Adrenal gland (tissue), 12 donors: Measurements from ENCODE around the gene PTPN1. TPM values are rescaled to one million over a fixed set of nuclear protein-coding genes. Genes with fewer than 3 reads are reported as not detected.

Experiments used
- DNase-seq, 7 donors: peaks; one replicate each; pipeline ENCODE4 v3.0.0-alpha.2; 2019 to 2020
- H3K27ac ChIP-seq, 5 donors: fragments of 200-600 bp; sonication (generic) in 4 of 5; 1 replicate in 3 of 5; 2 replicates in 2 of 5; pipeline versions ENCODE4 v1.5.1 to v1.8.0; 2016 to 2020; ENCODE audit warnings: mild to moderate bottlenecking in 1 of 5
- H3K27me3 ChIP-seq: fragments of 200-600 bp; 2 replicates; pipeline ENCODE4 v1.8.0; 2021
- H3K36me3 ChIP-seq, 2 donors: fragments of 200-600 bp; replicated peaks in 1 of 2; 1 replicate in 1 of 2; 2 replicates in 1 of 2; pipeline versions ENCODE4 v1.5.1 to v1.8.0; 2018 to 2022
- H3K4me1 ChIP-seq, 2 donors: fragments of 200-600 bp; replicated peaks in 1 of 2; 1 replicate in 1 of 2; 2 replicates in 1 of 2; pipeline versions ENCODE4 v1.5.1 to v1.8.0; 2018 to 2021
- H3K4me3 ChIP-seq, 4 donors: fragments of 200-600 bp; sonication (generic) in 3 of 4; one replicate each; pipeline ENCODE4 v1.5.1; 2016 to 2018
- H3K9me3 ChIP-seq, 3 donors: fragments of 200-600 bp; sonication (generic) in 1 of 3; replicated peaks in 1 of 3; 1 replicate in 2 of 3; 2 replicates in 1 of 3; pipeline versions ENCODE4 v1.5.1 to v1.8.0; 2016 to 2021
- POLR2A ChIP-seq, 2 donors: fragments of 450-650 bp; IDR thresholded peaks; one replicate each; pipeline ENCODE4 v1.6.1; 2017; ENCODE audit warnings: antibody characterized with exemption in 2 of 2, mild to moderate bottlenecking in 2 of 2, moderate library complexity in 1 of 2
- WGBS, 4 donors: extraction: QIAGEN DNeasy Blood & Tissue Kit in 2 of 4; methylation state at CpG; one replicate each; pipeline versions ENCODE4 v1.1.5 to v1.1.7; 2013 to 2017; 5-methylcytosine and 5-hydroxymethylcytosine counted together
- intact Hi-C, 2 donors: fragments of 100-400 bp; cut with DNase I; formaldehyde crosslinking; loops; one replicate each; pipeline versions ENCODE4 v1.14.1 to v1.15.0; 2022 to 2023
- polyA plus RNA-seq, 3 donors: library from polyadenylated mRNA; stranded (reverse); fragments of 200-250 nt in 2 of 3; fragments of 350-450 nt in 1 of 3; fragmentation: Illumina TruSeq in 1 of 3; extraction: RNeasy Lipid Tissue Mini Kit (QIAGEN cat#74804) in 1 of 3; gene quantifications; one replicate each; pipeline ENCODE4 v1.2.3, GENCODE V29; 2013 to 2014
- total RNA-seq, 9 donors: library from RNA; depleted of rRNA in 4 of 9; stranded (reverse); fragments of >200 nt in 4 of 9; fragments of 120-200 nt in 1 of 9; fragmentation: NEBNext Ultra II Directional in 1 of 9; extraction: Animal tissue kit (Norgen Biotek cat#: 25700) in 1 of 9; gene quantifications; one replicate each; pipeline versions ENCODE4 v1.1.0 to v1.2.4, GENCODE V29; 2013 to 2023
- TF ChIP-seq, protein P1 (sequence below), 6 experiments: fragments of 450-650 bp in 4 of 6; fragments of 200-600 bp in 2 of 6; sonication (generic) in 1 of 6; IDR thresholded peaks; 1 replicate in 5 of 6; 2 replicates in 1 of 6; pipeline versions ENCODE4 v1.5.1 to v1.8.0; 2016 to 2021; ENCODE audit warnings: antibody characterized with exemption in 6 of 6, mild to moderate bottlenecking in 2 of 6, moderate library complexity in 1 of 6
- donor health status: healthy with polysubstance abuse.
- donor health status: Bipolar disorder and iron deficiency.
- donor health status: DM: yes; HTN: yes; CAD: no.
- donor health status: DM: no; HTN: no; CAD: no.
- donor health status: DM: no; HTN: no; CAD: no.
- donor health status: DM: yes; HTN: yes; CAD: no.

The PTPN1 gene
- total and polyA plus RNA-seq, 12 donors = 17.0 to 49.2 (median 35.8) TPM

DNA sequence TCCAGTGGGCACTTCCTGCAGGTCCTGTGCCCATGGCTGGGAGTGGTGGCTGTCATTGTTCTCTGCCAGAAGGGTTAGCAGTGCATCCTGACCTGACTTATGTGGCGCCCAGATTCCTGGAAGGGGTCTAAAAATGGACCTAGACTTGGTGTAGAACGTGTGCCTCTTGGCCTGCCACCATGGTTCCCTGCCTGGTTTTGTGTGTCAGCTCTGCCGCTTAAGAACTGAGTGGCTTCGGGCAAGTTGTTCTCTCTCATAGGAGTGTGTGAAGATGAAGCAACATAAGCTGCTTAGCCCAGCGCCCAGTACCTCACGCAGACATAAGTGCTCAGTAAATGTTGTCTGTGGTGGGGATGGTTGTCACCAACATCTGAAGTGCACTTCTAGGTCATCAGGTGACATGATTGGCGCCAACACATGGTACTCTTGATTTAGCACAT, 52.1 kb downstream of the PTPN1 start:
- no peaks in the 10 kb centered on the region for H3K9me3 ChIP-seq
- no peak overlapping the region for H3K4me3 ChIP-seq
- H3K27me3 ChIP-seq = no peaks in the 10 kb centered on the region
- WGBS, 4 donors = 90 to 100% (median 93%) methylated on average over 2 to 7 of the region's 7 CpGs
- TF ChIP-seq POLR2A (IDR thresholded peaks at IDR 0.05) = no peak
- TF ChIP-seq, protein P1, sequence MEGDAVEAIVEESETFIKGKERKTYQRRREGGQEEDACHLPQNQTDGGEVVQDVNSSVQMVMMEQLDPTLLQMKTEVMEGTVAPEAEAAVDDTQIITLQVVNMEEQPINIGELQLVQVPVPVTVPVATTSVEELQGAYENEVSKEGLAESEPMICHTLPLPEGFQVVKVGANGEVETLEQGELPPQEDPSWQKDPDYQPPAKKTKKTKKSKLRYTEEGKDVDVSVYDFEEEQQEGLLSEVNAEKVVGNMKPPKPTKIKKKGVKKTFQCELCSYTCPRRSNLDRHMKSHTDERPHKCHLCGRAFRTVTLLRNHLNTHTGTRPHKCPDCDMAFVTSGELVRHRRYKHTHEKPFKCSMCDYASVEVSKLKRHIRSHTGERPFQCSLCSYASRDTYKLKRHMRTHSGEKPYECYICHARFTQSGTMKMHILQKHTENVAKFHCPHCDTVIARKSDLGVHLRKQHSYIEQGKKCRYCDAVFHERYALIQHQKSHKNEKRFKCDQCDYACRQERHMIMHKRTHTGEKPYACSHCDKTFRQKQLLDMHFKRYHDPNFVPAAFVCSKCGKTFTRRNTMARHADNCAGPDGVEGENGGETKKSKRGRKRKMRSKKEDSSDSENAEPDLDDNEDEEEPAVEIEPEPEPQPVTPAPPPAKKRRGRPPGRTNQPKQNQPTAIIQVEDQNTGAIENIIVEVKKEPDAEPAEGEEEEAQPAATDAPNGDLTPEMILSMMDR (IDR thresholded peaks at IDR 0.05) = no peak
- no peak for DNase-seq
- H3K36me3 ChIP-seq = peaks cover 0 to 28% of the 10 kb centered on the region in 2 donors
- intact Hi-C loops = no loop called here
- H3K4me1 ChIP-seq = peaks cover 10 to 37% of the 10 kb centered on the region in 2 donors
- peak overlapping the region in 4 of 5 donors; percentile 81 to 94 (median 86) for H3K27ac ChIP-seq

DNA sequence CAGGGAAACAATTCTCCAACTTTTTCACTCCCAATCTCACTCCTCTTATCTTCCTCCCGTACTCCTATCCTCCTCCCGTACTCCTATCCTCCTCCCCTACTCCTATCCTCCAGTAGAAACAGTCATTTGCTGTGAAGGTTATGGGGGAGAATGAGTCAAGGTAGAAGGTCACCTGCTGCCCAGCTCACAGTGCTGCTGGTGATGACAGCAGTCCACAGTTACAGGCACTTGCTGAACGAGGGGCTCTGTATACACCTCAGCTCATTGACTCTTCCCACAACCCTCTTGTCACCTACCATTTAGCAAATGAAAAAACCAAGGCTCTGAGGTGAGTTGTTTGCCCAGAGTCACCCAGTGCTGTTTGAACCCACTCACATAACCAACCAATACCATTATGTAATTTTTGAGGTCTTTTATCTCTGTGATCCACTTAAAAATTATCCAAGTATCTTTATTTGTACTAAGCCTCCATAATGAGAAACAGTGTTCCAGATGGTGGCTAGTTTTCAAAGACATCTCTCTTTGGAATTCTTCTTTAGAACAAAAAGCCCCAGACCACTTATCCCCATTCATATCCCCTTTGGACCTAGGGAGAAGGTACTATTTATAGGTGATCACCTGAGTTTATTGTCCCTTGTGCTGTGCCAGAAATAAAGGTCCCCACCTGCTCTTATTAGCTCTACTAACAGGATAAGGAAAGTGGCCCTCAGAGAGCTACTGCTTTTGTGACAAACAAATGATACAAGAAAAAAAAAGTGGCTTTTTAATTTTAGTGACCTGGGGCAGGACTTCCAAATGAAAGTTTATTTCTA, 53.2 kb downstream of the PTPN1 start:
- DNase-seq = peak in 2 of 7 donors; percentile 45 to 58
- Histone ChIP-seq H3K27ac (peak overlapping the region in 3 of 5 donors; percentile 61 to 91 (median 81)), H3K4me3 (no peak overlapping the region), H3K27me3 (no peaks in the 10 kb centered on the region), H3K9me3 (no peaks in the 10 kb centered on the region), H3K4me1 (peaks cover 10 to 37% of the 10 kb centered on the region in 2 donors), H3K36me3 (peaks cover 0 to 38% of the 10 kb centered on the region in 2 donors)
- WGBS, 4 donors = 40 to 60% (median 42%) methylated on average over 3 of the region's 3 CpGs
- intact Hi-C loops = no loop called here
- TF ChIP-seq, protein P1 (IDR thresholded peaks at IDR 0.05) = no peak
- TF ChIP-seq POLR2A (IDR thresholded peaks at IDR 0.05) = peak in 1 of 2 donors; percentile 21

DNA sequence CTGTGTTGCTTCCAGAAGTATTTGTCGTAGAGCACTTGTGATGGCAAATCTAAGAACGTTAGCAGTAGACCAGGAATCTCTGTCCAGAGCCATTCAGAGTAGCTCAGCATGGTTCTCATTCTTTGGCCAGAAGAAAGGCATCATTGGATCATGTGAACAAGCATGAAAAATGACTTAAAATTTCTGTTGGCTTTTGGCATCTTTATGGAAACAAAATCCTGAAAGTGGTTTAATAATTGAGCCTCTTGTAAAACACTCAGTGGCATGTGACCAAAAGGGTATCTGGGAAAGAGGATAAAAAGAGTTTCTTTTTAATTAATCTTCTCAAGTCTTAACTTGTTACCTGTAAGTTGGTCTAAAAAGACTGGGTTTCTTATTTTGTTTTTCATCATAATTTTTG, 55.2 kb downstream of the PTPN1 start:
- no peak for DNase-seq
- Histone ChIP-seq H3K27me3 (no peaks in the 10 kb centered on the region), H3K9me3 (no peaks in the 10 kb centered on the region), H3K36me3 (peaks cover 0 to 51% of the 10 kb centered on the region in 2 donors), H3K27ac (no peak overlapping the region), H3K4me3 (no peak overlapping the region), H3K4me1 (peaks cover 16 to 42% of the 10 kb centered on the region in 2 donors)
- TF ChIP-seq, protein P1 (IDR thresholded peaks at IDR 0.05) = no peak
- TF ChIP-seq POLR2A (IDR thresholded peaks at IDR 0.05) = no peak
- 87 to 95% (median 91%) methylated on average over 2 of the region's 2 CpGs for WGBS, 4 donors
- intact Hi-C loops = loop anchor here (5.0 kb wide), 2 partner anchors 48 to 83 kb away; no protein-coding TSS in a partner anchor

DNA sequence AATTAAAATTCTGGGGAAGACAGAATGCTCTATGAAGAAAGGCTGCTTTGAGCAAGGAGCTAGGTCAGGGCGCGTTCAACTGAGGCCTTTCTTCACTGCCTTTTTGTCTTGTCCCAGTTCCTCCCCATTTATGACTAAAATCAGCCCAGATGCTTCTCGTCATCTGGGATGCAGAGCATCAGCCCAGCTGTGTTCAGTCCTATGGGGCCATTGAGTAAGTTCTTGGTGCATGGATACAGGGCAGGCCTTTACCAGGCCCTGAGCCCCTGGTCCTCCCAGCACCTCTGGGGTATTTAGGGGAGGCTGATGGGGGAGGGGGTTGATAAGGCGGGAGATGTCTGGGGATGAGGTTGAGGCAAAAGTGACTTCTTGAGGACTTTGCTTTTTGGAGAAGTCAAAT, 55.7 kb downstream of the PTPN1 start:
- no peaks in the 10 kb centered on the region for H3K27me3 ChIP-seq
- no peak for DNase-seq
- no peak overlapping the region for H3K4me3 ChIP-seq
- no peaks in the 10 kb centered on the region for H3K9me3 ChIP-seq
- WGBS, 4 donors = 86 to 94% (median 88%) methylated on average over 4 of the region's 4 CpGs
- H3K27ac ChIP-seq = peak overlapping the region in 1 of 5 donors; percentile 48
- H3K36me3 ChIP-seq = peaks cover 0 to 51% of the 10 kb centered on the region in 2 donors
- intact Hi-C loops = loop anchor here (5.0 kb wide), 2 partner anchors 49 to 84 kb away; no protein-coding TSS in a partner anchor
- TF ChIP-seq POLR2A (IDR thresholded peaks at IDR 0.05) = no peak
- TF ChIP-seq, protein P1 (IDR thresholded peaks at IDR 0.05) = no peak
- H3K4me1 ChIP-seq = peaks cover 15 to 40% of the 10 kb centered on the region in 2 donors
